HCT116 (cell line): ENCODE results near the gene TENT5D. TPM values are rescaled to one million over a fixed set of nuclear protein-coding genes. Genes with fewer than 3 reads are reported as not detected.

ENCODE experiments used
- ATAC-seq: fragments of 200-7000 bp; cut with Tn5 transposase; 2 replicates; pipeline ENCODE4 v1.9.1; 2020; ENCODE audit warnings: mild to moderate bottlenecking, moderate library complexity
- BruUV-seq: library from RNA; stranded (reverse); fragments of 400-500 nt; replicated peaks from 2 replicates; lab custom pipeline; 2021; lab: Mats Ljungman, UMichigan
- CTCF ChIA-PET: fragments of 300-600 bp; sonication (Branson Sonifier 250); formaldehyde crosslinking; loops from one replicate; lab custom pipeline; 2021; ENCODE audit warnings: antibody characterized with exemption; lab: Charles Lee
- POLR2A ChIA-PET: fragments of 300-600, 350-600 bp; sonication (Branson Sonifier 250); formaldehyde crosslinking; loops from one replicate; lab custom pipeline; 2021; ENCODE audit warnings: antibody characterized with exemption; lab: Charles Lee
- RAD21 ChIA-PET, 2 experiments: fragments of 300-600 bp; sonication (Branson Sonifier 250); formaldehyde crosslinking; loops; one replicate each; lab custom pipeline; 2023; ENCODE audit warnings: low total read pairs in 2 of 2; ENCODE audit not compliant: uncharacterized antibody in 2 of 2, unreplicated experiment in 2 of 2, low non-redundant PET in 1 of 2; lab: Charles Lee
- DNase-seq: peaks from one replicate; pipeline ENCODE4 v3.0.0-alpha.2; 2010; ENCODE audit warnings: low read depth, low spot score
- H2AFZ ChIP-seq: fragments of 200-600 bp; shearing (Covaris generic), sonication (generic); 2 replicates; pipeline ENCODE4 v1.6.1; 2017; ENCODE audit warnings: low read depth, mixed run types, mixed read lengths, antibody characterized with exemption, low read length; ENCODE audit not compliant: poor library complexity, severe bottlenecking
- H3K27ac ChIP-seq: 2 replicates; pipeline ENCODE4 v1.5.1; 2012; ENCODE audit warnings: low read depth, low read length
- H3K27me3 ChIP-seq: fragments of 200-600 bp; sonication (generic); 2 replicates; pipeline ENCODE4 v1.6.1; 2016; ENCODE audit warnings: mixed run types, low read length, mixed read lengths; ENCODE audit not compliant: insufficient read depth
- H3K36me3 ChIP-seq, 2 experiments: fragments of 200-500 bp in 1 of 2; fragments of 200-600 bp in 1 of 2; sonication (Bioruptor generic) in 1 of 2; sonication (generic) in 1 of 2; 2 replicates each; pipeline versions ENCODE4 v1.5.1 to v1.6.1; 2014 to 2016; ENCODE audit warnings: low read length in 2 of 2, inconsistent platforms in 1 of 2, mixed read lengths in 1 of 2, mixed run types in 1 of 2; ENCODE audit not compliant: insufficient read depth in 2 of 2, control insufficient read depth in 1 of 2
- H3K4me1 ChIP-seq, 2 experiments: fragments of 200-600 bp in 1 of 2; sonication (generic) in 1 of 2; 2 replicates each; pipeline versions ENCODE4 v1.5.1 to v1.6.1; 2012 to 2017; ENCODE audit warnings: low read length in 2 of 2, inconsistent platforms in 1 of 2, mild to moderate bottlenecking in 1 of 2, mixed read lengths in 1 of 2, mixed run types in 1 of 2, moderate library complexity in 1 of 2; ENCODE audit not compliant: insufficient read depth in 2 of 2, control insufficient read depth in 1 of 2
- H3K4me2 ChIP-seq: fragments of 200-600 bp; sonication (generic); 2 replicates; pipeline ENCODE4 v1.6.1; 2017; ENCODE audit warnings: mixed run types, low read length, mixed read lengths
- H3K4me3 ChIP-seq, 2 experiments: fragments of 200-600 bp in 1 of 2; sonication (generic) in 1 of 2; replicated peaks in 1 of 2; 2 replicates each; pipeline ENCODE4 v1.5.1; 2011 to 2016; ENCODE audit warnings: low read length in 2 of 2, control low read depth in 1 of 2, low read depth in 1 of 2, mild to moderate bottlenecking in 1 of 2, mixed read lengths in 1 of 2, mixed run types in 1 of 2
- H3K79me2 ChIP-seq: fragments of 200-600 bp; sonication (generic); 2 replicates; pipeline ENCODE4 v1.6.1; 2017; ENCODE audit warnings: mild to moderate bottlenecking, mixed run types, low read length, moderate library complexity, mixed read lengths; ENCODE audit not compliant: insufficient read depth
- H3K9ac ChIP-seq: fragments of 200-600 bp; sonication (generic); 2 replicates; pipeline ENCODE4 v1.6.1; 2016; ENCODE audit warnings: low read length, mixed read lengths
- H3K9me2 ChIP-seq: fragments of 200-600 bp; sonication (generic), shearing (Covaris generic); 2 replicates; pipeline ENCODE4 v1.6.1; 2017; ENCODE audit warnings: mixed run types, mild to moderate bottlenecking, moderate library complexity; ENCODE audit not compliant: insufficient read depth
- H3K9me3 ChIP-seq, 2 experiments: fragments of 200-500 bp in 1 of 2; fragments of 200-600 bp in 1 of 2; sonication (Bioruptor generic) in 1 of 2; sonication (generic) in 1 of 2; 2 replicates each; pipeline ENCODE4 v1.6.1; 2014 to 2017; ENCODE audit warnings: low read length in 2 of 2, mixed read lengths in 2 of 2, inconsistent platforms in 1 of 2, low read depth in 1 of 2, mild to moderate bottlenecking in 1 of 2, mixed run types in 1 of 2, moderate library complexity in 1 of 2; ENCODE audit not compliant: control insufficient read depth in 1 of 2, insufficient read depth in 1 of 2
- H4K20me1 ChIP-seq: fragments of 200-600 bp; sonication (generic), shearing (Covaris generic); 2 replicates; pipeline ENCODE4 v1.6.1; 2017; ENCODE audit warnings: mixed run types, mild to moderate bottlenecking, moderate library complexity; ENCODE audit not compliant: insufficient read depth
- CEBPB ChIP-seq: IDR thresholded peaks from 2 replicates; pipeline ENCODE4 v1.6.1; 2012; ENCODE audit warnings: low read depth
- CTCF ChIP-seq, 3 experiments: fragments of 200-600 bp in 1 of 3; sonication (generic) in 1 of 3; IDR thresholded peaks in 2 of 3; conservative IDR thresholded peaks in 1 of 3; 2 replicates each; pipeline ENCODE4 v1.5.1; 2012 to 2017; ENCODE audit warnings: low read depth in 2 of 3, low read length in 2 of 3, antibody characterized with exemption in 1 of 3, borderline replicate concordance in 1 of 3, control low read depth in 1 of 3, mild to moderate bottlenecking in 1 of 3, mixed read lengths in 1 of 3, mixed run types in 1 of 3, moderate library complexity in 1 of 3; ENCODE audit not compliant: insufficient read depth in 1 of 3
- EGR1 ChIP-seq: IDR thresholded peaks from 2 replicates; pipeline ENCODE4 v1.6.1; 2012; ENCODE audit warnings: low read depth
- ELF1 ChIP-seq: IDR thresholded peaks from 2 replicates; pipeline ENCODE4 v1.6.1; 2012; ENCODE audit warnings: low read depth, borderline replicate concordance
- EZH2 ChIP-seq: fragments of 200-600 bp; sonication (generic); IDR thresholded peaks from 2 replicates; pipeline ENCODE4 v1.6.1; 2017; ENCODE audit warnings: antibody characterized with exemption, mixed run types
- EZH2phosphoT487 ChIP-seq: fragments of 200-600 bp; IDR thresholded peaks from 2 replicates; pipeline ENCODE4 v1.6.1; 2018; ENCODE audit warnings: antibody characterized with exemption, borderline replicate concordance
- FOSL1 ChIP-seq: IDR thresholded peaks from 2 replicates; pipeline ENCODE4 v1.6.1; 2012; ENCODE audit warnings: low read depth
- POLR2A ChIP-seq: IDR thresholded peaks from 2 replicates; pipeline ENCODE4 v1.7.0; 2011; ENCODE audit warnings: borderline replicate concordance; ENCODE audit not compliant: insufficient read depth, insufficient read length; ENCODE audit errors: extremely low read depth
- POLR2AphosphoS5 ChIP-seq: IDR thresholded peaks from 2 replicates; pipeline ENCODE4 v1.6.1; 2011; ENCODE audit warnings: mild to moderate bottlenecking, low read depth, low read length, moderate library complexity
- RAD21 ChIP-seq: IDR thresholded peaks from 2 replicates; pipeline ENCODE4 v1.6.1; 2012; ENCODE audit warnings: low read depth, mild to moderate bottlenecking
- SIN3A ChIP-seq: IDR thresholded peaks from 2 replicates; pipeline ENCODE4 v1.6.1; 2012; ENCODE audit warnings: low read depth
- SP1 ChIP-seq: IDR thresholded peaks from 2 replicates; pipeline ENCODE4 v1.6.1; 2012; ENCODE audit warnings: low read depth
- SRF ChIP-seq: IDR thresholded peaks from 2 replicates; pipeline ENCODE4 v1.6.1; 2012; ENCODE audit warnings: low read depth
- TCF7L2 ChIP-seq: IDR thresholded peaks from 2 replicates; pipeline ENCODE4 v1.7.0; 2011; ENCODE audit warnings: borderline replicate concordance, inconsistent platforms; ENCODE audit not compliant: insufficient read depth, insufficient read length; ENCODE audit errors: extremely low read depth
- YY1 ChIP-seq: IDR thresholded peaks from 2 replicates; pipeline ENCODE4 v1.6.1; 2011; ENCODE audit warnings: low read length, low read depth, moderate library complexity, mild to moderate bottlenecking; ENCODE audit not compliant: insufficient replicate concordance; ENCODE audit errors: extremely low read depth
- ZBTB33 ChIP-seq: IDR thresholded peaks from 2 replicates; pipeline ENCODE4 v1.6.1; 2011; ENCODE audit warnings: mild to moderate bottlenecking, low read length, moderate library complexity; ENCODE audit not compliant: insufficient replicate concordance; ENCODE audit errors: extremely low read depth
- ZFX ChIP-seq: fragments of 450-650 bp; IDR thresholded peaks from 2 replicates; pipeline ENCODE4 v1.6.1; 2017
- ZNF274 ChIP-seq: fragments of 200-500 bp; sonication (Bioruptor generic); IDR thresholded peaks from 2 replicates; pipeline ENCODE4 v1.6.1; 2014; ENCODE audit warnings: mild to moderate bottlenecking, low read depth, low read length, inconsistent platforms
- intact Hi-C: fragments of 100-400 bp; cut with micrococcal nuclease; formaldehyde crosslinking; loops from 2 replicates; pipeline ENCODE4 v1.10.0; 2022
- total RNA-seq: library from RNA; stranded (reverse); gene quantifications from one replicate; pipeline ENCODE4 v1.2.1, GENCODE V29; 2021; ENCODE audit not compliant: unreplicated experiment

TENT5D gene
- total RNA-seq, 1 experiment from 2014 or later: not detected

- ChIA-PET RAD21 (no interaction called here), CTCF (no interaction called here), POLR2A (no interaction called here)
- Histone ChIP-seq H3K9me2 (no peaks in the 10 kb centered on the region), H3K4me3 (no peak overlapping the region), H3K27ac (no peak overlapping the region), H3K27me3 (no peaks in the 10 kb centered on the region), H3K4me2 (no peak overlapping the region), H4K20me1 (no peaks in the 10 kb centered on the region), H3K9me3 (no peaks in the 10 kb centered on the region), H3K79me2 (no peaks in the 10 kb centered on the region), H3K4me1 (no peaks in the 10 kb centered on the region), H3K9ac (no peak overlapping the region), H3K36me3 (no peaks in the 10 kb centered on the region), H2AFZ (no peak overlapping the region)
- DNase-seq (no peak), ATAC-seq (no peak)
- intact Hi-C loops: no loop called here
- TF ChIP-seq SRF (no peak), POLR2A (no peak), EGR1 (no peak), SIN3A (no peak), ZBTB33 (no peak), ZNF274 (no peak), SP1 (no peak), POLR2AphosphoS5 (no peak), EZH2 (no peak), TCF7L2 (no peak), ZFX (no peak), CTCF (IDR thresholded peaks at IDR 0.05 in 2 of 3, conservative IDR thresholded peaks at IDR 0.05 in 1 of 3; ENCODE audit: borderline replicate concordance in 1 of 3, insufficient read depth in 1 of 3, low read depth in 2 of 3, low read length in 2 of 3) (no peak), CEBPB (no peak), RAD21 (no peak), FOSL1 (no peak), ELF1 (no peak), EZH2phosphoT487 (no peak), YY1 (no peak)
- no TSS peak for BruUV-seq
These were observed 11.2 kb downstream of the TENT5D start for GRCh38 chrX:80431505-80431832.
